Rectal smooth muscle tissue (tissue), 1 donor: ENCODE measurements around the gene NUDT15.

ENCODE experiments used
- H3K27ac ChIP-seq: one replicate; pipeline ENCODE4 v1.7.0; 2013; ENCODE audit warnings: low read depth, low read length, inconsistent platforms
- H3K27me3 ChIP-seq: one replicate; pipeline ENCODE4 v1.7.0; 2013; ENCODE audit warnings: low read length; ENCODE audit not compliant: control insufficient read depth, insufficient read depth
- H3K36me3 ChIP-seq: one replicate; pipeline ENCODE4 v1.7.0; 2013; ENCODE audit warnings: low read length; ENCODE audit not compliant: control insufficient read depth, insufficient read depth
- H3K4me1 ChIP-seq: one replicate; pipeline ENCODE4 v1.7.0; 2013; ENCODE audit warnings: low read length; ENCODE audit not compliant: control insufficient read depth, insufficient read depth
- H3K4me3 ChIP-seq: one replicate; pipeline ENCODE4 v1.7.0; 2013; ENCODE audit warnings: low read length
- H3K9ac ChIP-seq: one replicate; pipeline ENCODE4 v1.7.0; 2013; ENCODE audit warnings: low read length

NUDT15 gene

DNA sequence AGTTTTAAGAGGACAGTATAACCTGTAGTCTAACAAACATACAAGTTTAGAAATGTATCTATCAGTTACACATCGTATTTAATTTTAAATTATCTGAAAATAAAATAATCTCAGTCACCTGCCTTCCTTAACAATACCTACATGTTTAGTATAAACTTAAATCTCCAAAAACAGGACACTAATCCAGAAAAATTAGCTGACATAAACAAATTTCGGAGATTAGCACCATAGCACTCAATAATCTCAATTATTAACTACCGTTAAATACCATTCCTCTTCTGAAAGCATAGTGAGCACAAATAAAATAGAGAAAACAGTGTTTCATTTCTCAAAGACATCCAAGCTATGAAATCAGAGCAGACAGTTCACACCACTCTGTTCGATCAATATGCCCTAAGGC is 44.2 kb downstream of the NUDT15 start:
- Histone ChIP-seq H3K36me3 (peaks cover 22% of the 10 kb centered on the region), H3K4me1 (no peaks in the 10 kb centered on the region), H3K27me3 (no peaks in the 10 kb centered on the region), H3K9ac (no peak overlapping the region), H3K4me3 (no peak overlapping the region), H3K27ac (no peak overlapping the region)

DNA sequence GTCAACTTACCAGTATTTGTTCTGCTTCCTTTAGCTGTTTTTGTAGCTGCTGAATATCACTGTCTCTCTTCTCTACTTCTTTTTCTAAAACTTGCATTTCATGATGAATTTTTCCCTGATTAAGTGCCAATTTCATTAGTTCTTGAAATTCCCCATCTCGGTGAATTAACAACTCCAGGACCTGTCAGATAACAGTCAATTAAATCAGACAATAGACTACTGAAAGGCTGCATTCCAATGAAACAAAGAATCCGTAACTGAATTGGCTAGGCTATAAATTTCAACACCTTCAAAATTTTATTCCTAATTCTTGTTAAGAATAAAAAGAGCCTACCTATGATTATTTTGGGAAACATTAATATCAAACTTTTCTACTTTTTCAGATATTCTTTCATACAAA is 48.7 kb downstream of the NUDT15 start:
- H3K36me3 ChIP-seq: peaks cover 9% of the 10 kb centered on the region
- H3K9ac ChIP-seq: no peak overlapping the region
- no peak overlapping the region for H3K4me3 ChIP-seq
- H3K27ac ChIP-seq: no peak overlapping the region
- H3K4me1 ChIP-seq: no peaks in the 10 kb centered on the region
- H3K27me3 ChIP-seq: no peaks in the 10 kb centered on the region

DNA sequence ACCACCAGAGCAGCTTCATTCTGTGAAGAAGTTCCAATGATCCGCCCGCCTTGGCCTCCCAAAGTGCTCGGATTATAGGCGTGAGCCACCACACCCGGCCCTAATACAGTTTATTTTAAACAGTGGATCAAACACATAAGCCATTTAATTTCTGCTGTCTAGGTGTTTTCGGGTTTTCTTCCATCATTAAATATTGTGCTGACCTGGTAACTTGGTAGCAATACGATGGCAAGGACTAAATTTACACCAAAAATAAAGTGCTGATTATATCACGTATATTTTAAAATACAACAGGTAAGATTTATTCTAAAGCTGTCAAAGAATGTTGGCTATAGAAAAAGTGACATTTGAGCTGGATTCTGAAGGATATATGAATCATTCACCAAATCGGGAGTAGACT is 56.1 kb downstream of the NUDT15 start:
- Histone ChIP-seq H3K27ac (no peak overlapping the region), H3K9ac (no peak overlapping the region), H3K27me3 (no peaks in the 10 kb centered on the region), H3K4me1 (peaks cover 16% of the 10 kb centered on the region), H3K36me3 (no peaks in the 10 kb centered on the region), H3K4me3 (peak overlapping the region; percentile 90)

- H3K9ac ChIP-seq: peak overlapping the region; percentile 91
Measured at GRCh38 chr13:48094404-48094780, 56.9 kb downstream of the NUDT15 start.

DNA sequence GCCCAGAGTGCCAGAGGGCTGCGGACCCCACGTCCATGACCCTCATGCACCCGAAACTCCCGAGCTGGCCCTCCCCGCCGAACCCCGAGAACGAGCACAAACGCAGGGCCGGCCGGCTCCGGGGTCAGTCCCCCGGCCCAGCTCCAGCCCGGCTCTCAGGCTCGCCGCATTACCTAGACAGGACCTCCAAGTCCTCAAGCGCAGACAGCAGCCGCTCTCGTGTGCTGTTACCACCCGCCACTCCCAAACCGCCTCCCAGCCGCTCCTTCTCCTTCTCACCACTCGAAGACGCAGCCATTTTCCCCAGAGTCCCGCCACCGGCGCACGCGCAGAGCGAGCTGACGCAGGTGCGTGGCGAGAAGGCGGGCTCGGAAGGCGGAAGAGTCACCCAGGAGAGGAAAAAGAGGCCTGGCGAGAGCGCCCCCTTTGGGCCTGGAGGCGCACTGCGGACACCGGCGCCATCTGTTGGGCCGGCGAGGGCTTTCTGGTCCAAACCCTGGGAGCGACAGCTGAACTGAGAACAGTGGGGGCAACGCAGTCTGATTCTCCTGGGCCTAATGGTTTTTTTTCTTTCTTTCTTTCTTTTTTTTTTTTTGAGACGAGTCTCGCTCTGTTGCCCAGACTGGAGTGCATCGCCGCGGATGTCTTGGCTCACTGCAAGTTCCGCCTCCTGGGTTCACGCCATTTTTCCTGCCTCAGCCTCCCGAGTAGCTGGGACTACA is 57.4 kb downstream of the NUDT15 start, which contains the start of gene MED4:
TSS of gene MED4 (minus strand) at position 324 of the 722 bp plus-strand sequence. CDS start at position 298, 26 bp downstream.
- H3K4me1 ChIP-seq: peaks cover 16% of the 10 kb centered on the region
- H3K4me3 ChIP-seq: peak within 1 kb of the TSS; percentile 90
- peak within 1 kb of the TSS; percentile 74 for H3K27ac ChIP-seq
- no peaks in the 10 kb centered on the region for H3K27me3 ChIP-seq
- no peaks in the 10 kb centered on the region for H3K36me3 ChIP-seq
- peak within 1 kb of the TSS; percentile 91 for H3K9ac ChIP-seq

More at GRCh38 chr13:48094404-48094780, 56.9 kb downstream of the NUDT15 start:
- H3K4me1 ChIP-seq: peaks cover 16% of the 10 kb centered on the region
- H3K27me3 ChIP-seq: no peaks in the 10 kb centered on the region
- peak overlapping the region; percentile 90 for H3K4me3 ChIP-seq
- peak overlapping the region; percentile 74 for H3K27ac ChIP-seq
- no peaks in the 10 kb centered on the region for H3K36me3 ChIP-seq

- H3K27ac ChIP-seq: no peak overlapping the region
- no peak overlapping the region for H3K9ac ChIP-seq
- no peak overlapping the region for H3K4me3 ChIP-seq
- no peaks in the 10 kb centered on the region for H3K36me3 ChIP-seq
- H3K27me3 ChIP-seq: no peaks in the 10 kb centered on the region
- H3K4me1 ChIP-seq: peaks cover 16% of the 10 kb centered on the region
Measured at GRCh38 chr13:48096670-48097069, 59.1 kb downstream of the NUDT15 start.
